Keratinocyte (primary cell): Measurements from ENCODE around the gene LOC128125822.
A peak's percentile ranks its signal among the peaks of the same experiment; 100 is the strongest.

ENCODE experiments used
- DNase-seq: peaks from one replicate; pipeline ENCODE4 v3.0.0-alpha.2; 2011; ENCODE audit warnings: low read depth, missing footprints, low spot score
- FAIRE-seq: peaks from 2 replicates; lab custom pipeline; 2011; peaks lifted over from hg19 to GRCh38; lab: Jason Lieb, UNC
- H2AFZ ChIP-seq: 2 replicates; pipeline ENCODE4 v1.6.0; 2012; ENCODE audit warnings: low read length, control low read depth, inconsistent platforms; ENCODE audit not compliant: control insufficient read depth
- H3K27ac ChIP-seq: 2 replicates; pipeline ENCODE4 v1.5.1; 2011; ENCODE audit warnings: low read length; ENCODE audit not compliant: control insufficient read depth, insufficient read depth
- H3K27me3 ChIP-seq: 3 replicates; pipeline ENCODE4 v1.6.0; 2011; ENCODE audit warnings: low read length; ENCODE audit not compliant: control insufficient read depth, insufficient read depth; ENCODE audit errors: extremely low read depth
- H3K36me3 ChIP-seq, 2 experiments: 2 replicates in 1 of 2; 3 replicates in 1 of 2; pipeline ENCODE4 v1.5.1; 2011; ENCODE audit warnings: low read length in 2 of 2, mild to moderate bottlenecking in 1 of 2; ENCODE audit not compliant: control insufficient read depth in 2 of 2, insufficient read depth in 2 of 2; ENCODE audit errors: extremely low read depth in 1 of 2
- H3K4me1 ChIP-seq: 3 replicates; pipeline ENCODE4 v1.5.1; 2011; ENCODE audit warnings: low read length; ENCODE audit not compliant: control insufficient read depth, insufficient read depth; ENCODE audit errors: extremely low read depth
- H3K4me2 ChIP-seq: 3 replicates; pipeline ENCODE4 v1.6.0; 2011; ENCODE audit warnings: low read depth, low read length; ENCODE audit not compliant: control insufficient read depth, insufficient read depth; ENCODE audit errors: extremely low read depth
- H3K4me3 ChIP-seq, 3 experiments: fragments of 200-600 bp in 1 of 3; sonication (generic) in 1 of 3; 2 replicates in 2 of 3; 3 replicates in 1 of 3; pipeline ENCODE4 v1.5.1; 2011 to 2016; ENCODE audit warnings: low read length in 3 of 3, mild to moderate bottlenecking in 3 of 3, control low read depth in 2 of 3, inconsistent platforms in 1 of 3, low read depth in 1 of 3, mixed read lengths in 1 of 3, mixed run types in 1 of 3, moderate library complexity in 1 of 3; ENCODE audit not compliant: control insufficient read depth in 2 of 3, insufficient read depth in 2 of 3; ENCODE audit errors: extremely low read depth in 1 of 3
- H3K79me2 ChIP-seq: 2 replicates; pipeline ENCODE4 v1.6.0; 2012; ENCODE audit warnings: low read length; ENCODE audit not compliant: control insufficient read depth, insufficient read depth
- H3K9ac ChIP-seq: 3 replicates; pipeline ENCODE4 v1.6.0; 2011; ENCODE audit warnings: low read length; ENCODE audit not compliant: control insufficient read depth, insufficient read depth; ENCODE audit errors: extremely low read depth
- H3K9me1 ChIP-seq: 3 replicates; pipeline ENCODE4 v1.6.0; 2011; ENCODE audit warnings: low read length; ENCODE audit not compliant: control insufficient read depth, insufficient read depth; ENCODE audit errors: extremely low read depth
- H3K9me3 ChIP-seq: 2 replicates; pipeline ENCODE4 v1.5.1; 2012; ENCODE audit warnings: low read depth, low read length; ENCODE audit not compliant: control insufficient read depth
- H4K20me1 ChIP-seq: 3 replicates; pipeline ENCODE4 v1.6.0; 2011; ENCODE audit warnings: low read length; ENCODE audit not compliant: control insufficient read depth, insufficient read depth; ENCODE audit errors: extremely low read depth
- CTCF ChIP-seq, 3 experiments: IDR thresholded peaks in 1 of 3; conservative IDR thresholded peaks in 1 of 3; optimal IDR thresholded peaks in 1 of 3; 2 replicates in 2 of 3; 3 replicates in 1 of 3; pipeline versions ENCODE3 to v1.5.1; 2011; ENCODE audit warnings: low read length in 3 of 3, mild to moderate bottlenecking in 3 of 3, moderate library complexity in 2 of 3, control low read depth in 1 of 3, inconsistent platforms in 1 of 3; ENCODE audit not compliant: insufficient read depth in 2 of 3; ENCODE audit errors: extremely low read depth in 1 of 3
- EZH2 ChIP-seq: IDR thresholded peaks from one replicate; pipeline ENCODE4 v1.6.1; 2012; ENCODE audit warnings: inconsistent platforms, mild to moderate bottlenecking, low read length, moderate library complexity
- dilution Hi-C: fragments of 300-500 bp; cut with MboI; formaldehyde crosslinking; loops from one replicate; pipeline ENCODE4 v1.7.0; 2020; ENCODE audit warnings: low sequenced_read_pairs; ENCODE audit not compliant: extremely low pct_ligation_motif_present

The LOC128125822 gene

GRCh38 chr6:63576147-63576772, 4.0 kb downstream of the LOC128125822 start:
- no peak for TF ChIP-seq EZH2
- no peak for TF ChIP-seq CTCF (optimal IDR thresholded peaks at IDR 0.05 in 1 of 3, IDR thresholded peaks at IDR 0.05 in 1 of 3, conservative IDR thresholded peaks at IDR 0.05 in 1 of 3; ENCODE audit: extremely low read depth in 1 of 3, insufficient read depth in 2 of 3, low read length in 3 of 3)
- Histone ChIP-seq H3K27me3 (no peaks in the 10 kb centered on the region), H2AFZ (no peak overlapping the region), H3K9ac (no peak overlapping the region), H3K4me1 (peaks cover 5% of the 10 kb centered on the region), H3K79me2 (peaks cover 53% of the 10 kb centered on the region), H3K9me3 (no peaks in the 10 kb centered on the region), H3K27ac (no peak overlapping the region), H3K9me1 (no peaks in the 10 kb centered on the region), H4K20me1 (peaks cover 16% of the 10 kb centered on the region), H3K4me2 (peak overlapping the region; percentile 39), H3K4me3 (no peak overlapping the region), H3K36me3 (peaks cover 7 to 34% of the 10 kb centered on the region in 2 experiments)
- FAIRE-seq (no peak), DNase-seq (no peak)
- dilution Hi-C loops: no loop called here

- no peak overlapping the region for H2AFZ ChIP-seq
- dilution Hi-C loops: no loop called here
- H3K79me2 ChIP-seq: peaks cover 53% of the 10 kb centered on the region
- TF ChIP-seq EZH2: no peak
- no peak for TF ChIP-seq CTCF (optimal IDR thresholded peaks at IDR 0.05 in 1 of 3, IDR thresholded peaks at IDR 0.05 in 1 of 3, conservative IDR thresholded peaks at IDR 0.05 in 1 of 3; ENCODE audit: extremely low read depth in 1 of 3, insufficient read depth in 2 of 3, low read length in 3 of 3)
- no peak overlapping the region for H3K9ac ChIP-seq
- H3K27ac ChIP-seq: no peak overlapping the region
- peaks cover 16% of the 10 kb centered on the region for H4K20me1 ChIP-seq
- H3K27me3 ChIP-seq: no peaks in the 10 kb centered on the region
- H3K36me3 ChIP-seq: peaks cover 7 to 34% of the 10 kb centered on the region in 2 experiments
- no peak overlapping the region for H3K4me3 ChIP-seq
- FAIRE-seq (no peak), DNase-seq (no peak)
- no peaks in the 10 kb centered on the region for H3K4me1 ChIP-seq
- no peaks in the 10 kb centered on the region for H3K9me3 ChIP-seq
- H3K4me2 ChIP-seq: no peak overlapping the region
- H3K9me1 ChIP-seq: no peaks in the 10 kb centered on the region
Observed at GRCh38 chr6:63576985-63577712, 4.9 kb downstream of the LOC128125822 start.
